T-helper 2 cell (primary cell): ENCODE results near the gene COPZ2.
"Not testable (repeated sequence)": the region's sequence is repeated elsewhere in the genome, so short reads cannot be mapped to it uniquely, and the experiment has no call there.

Experiments used
- DNase-seq, 5 experiments: peaks; one replicate each; pipeline versions ENCODE4 v3.0.0 to v3.0.0-alpha.2; 2012 to 2022

Gene COPZ2

GRCh38 chr17:48003417-48004151 is 34.0 kb downstream of the COPZ2 start:
- no peak for DNase-seq

GRCh38 chr17:48002916-48003416 is 34.6 kb downstream of the COPZ2 start:
- DNase-seq: no peak

GRCh38 chr17:48002266-48002915 is 35.2 kb downstream of the COPZ2 start:
- DNase-seq: no peak

GRCh38 chr17:48001657-48002056 is 35.9 kb downstream of the COPZ2 start:
- DNase-seq: not testable (repeated sequence)

GRCh38 chr17:48001197-48001596 is 36.4 kb downstream of the COPZ2 start:
- no peak for DNase-seq

GRCh38 chr17:47999582-47999981 is 38.0 kb downstream of the COPZ2 start:
- no peak for DNase-seq

GRCh38 chr17:47998044-47998443 is 39.6 kb downstream of the COPZ2 start:
- no peak for DNase-seq

- no peak for DNase-seq
Measured at GRCh38 chr17:47997586-47997985, 40.0 kb downstream of the COPZ2 start.

- DNase-seq: no peak
Measured at GRCh38 chr17:47996201-47996600, 41.4 kb downstream of the COPZ2 start.

- no peak for DNase-seq
Measured at GRCh38 chr17:47995241-47995935, 42.2 kb downstream of the COPZ2 start.

GRCh38 chr17:47994724-47995123 is 42.9 kb downstream of the COPZ2 start:
- DNase-seq: no peak

- no peak for DNase-seq
Measured at GRCh38 chr17:47993964-47994363, 43.6 kb downstream of the COPZ2 start.

- DNase-seq: no peak
Measured at GRCh38 chr17:47993031-47993564, 44.5 kb downstream of the COPZ2 start.

- no peak for DNase-seq
Measured at GRCh38 chr17:47992216-47992615, 45.4 kb downstream of the COPZ2 start.

GRCh38 chr17:47990962-47991731 is 46.5 kb downstream of the COPZ2 start:
- no peak for DNase-seq

- DNase-seq: no peak
Measured at GRCh38 chr17:47989700-47990099, 47.9 kb downstream of the COPZ2 start.

GRCh38 chr17:47989159-47989558 is 48.4 kb downstream of the COPZ2 start:
- no peak for DNase-seq

GRCh38 chr17:47988445-47988844 is 49.2 kb downstream of the COPZ2 start:
- not testable (repeated sequence) for DNase-seq

GRCh38 chr17:47987240-47987835 is 50.3 kb downstream of the COPZ2 start:
- DNase-seq: no peak

GRCh38 chr17:47986520-47986919 is 51.1 kb downstream of the COPZ2 start:
- no peak for DNase-seq

GRCh38 chr17:47983492-47984223 is 53.9 kb downstream of the COPZ2 start:
- DNase-seq: no peak
